SK-N-SH treated with all-trans-retinoic acid at 6 μM for 48 hours (cell line): ENCODE measurements around the gene SNX13.

Experiments
- ARNTL ChIP-seq: fragments of 450-650 bp; formaldehyde crosslinking; IDR thresholded peaks from 2 replicates; pipeline ENCODE4 v1.5.0; 2020; ENCODE audit warnings: low read depth, mild to moderate bottlenecking, moderate library complexity, borderline replicate concordance
- GLIS3 ChIP-seq: fragments of 250-450 bp; sonication (Bioruptor Pico); IDR thresholded peaks from 2 replicates; pipeline ENCODE4 v1.5.0; 2020; ENCODE audit warnings: mild to moderate bottlenecking, moderate library complexity

GRCh38 chr7:17814058-17814457 is 126.2 kb downstream of the SNX13 start:
- TF ChIP-seq ARNTL (no peak), GLIS3 (no peak)
